ENCODE data around the gene ARHGEF18. TPM values are rescaled to one million over a fixed set of nuclear protein-coding genes. Genes with fewer than 3 reads are reported as not detected.

ARHGEF18 gene
- total RNA-seq, 1 donor from 2014 or later = 12.0 TPM

GRCh38 chr19:7395360-7396066 is 46.8 kb downstream of the ARHGEF18 start:
- H3K27ac ChIP-seq (ENCODE audit: low read depth, low read length) = peak overlapping the region; percentile 58
- no peaks in the 10 kb centered on the region for H3K27me3 ChIP-seq (ENCODE audit: control insufficient read depth in 3 of 3, insufficient read depth in 3 of 3, low read length in 3 of 3)
- H3K4me1 ChIP-seq (ENCODE audit: control insufficient read depth in 3 of 3, insufficient read depth in 3 of 3, low read length in 3 of 3) = peaks cover 17 to 30% (median 22%) of the 10 kb centered on the region in 3 donors
- peak overlapping the region; percentile 69 to 95 (median 94) for H3K9ac ChIP-seq (ENCODE audit: low read depth in 1 of 3, low read length in 3 of 3)
- H3K36me3 ChIP-seq (ENCODE audit: control insufficient read depth in 3 of 3, insufficient read depth in 3 of 3, low read length in 3 of 3) = no peaks in the 10 kb centered on the region
- peak overlapping the region; percentile 92 to 94 (median 93) for H3K4me3 ChIP-seq (ENCODE audit: low read length in 3 of 3)
- H3K9me3 ChIP-seq (ENCODE audit: control insufficient read depth in 3 of 3, low read length in 3 of 3) = no peaks in the 10 kb centered on the region

GRCh38 chr19:7397687-7398086 is 49.0 kb downstream of the ARHGEF18 start:
- Histone ChIP-seq H3K4me1 (ENCODE audit: control insufficient read depth in 3 of 3, insufficient read depth in 3 of 3, low read length in 3 of 3) (peaks cover 17 to 30% (median 22%) of the 10 kb centered on the region in 3 donors), H3K4me3 (ENCODE audit: low read length in 3 of 3) (no peak overlapping the region), H3K36me3 (ENCODE audit: control insufficient read depth in 3 of 3, insufficient read depth in 3 of 3, low read length in 3 of 3) (peaks cover 0 to 5% (median 0%) of the 10 kb centered on the region in 3 donors), H3K27ac (ENCODE audit: low read depth, low read length) (peak overlapping the region; percentile 70), H3K9me3 (ENCODE audit: control insufficient read depth in 3 of 3, low read length in 3 of 3) (no peaks in the 10 kb centered on the region), H3K9ac (ENCODE audit: low read depth in 1 of 3, low read length in 3 of 3) (no peak overlapping the region), H3K27me3 (ENCODE audit: control insufficient read depth in 3 of 3, insufficient read depth in 3 of 3, low read length in 3 of 3) (no peaks in the 10 kb centered on the region)

Other genes with a start within 250 kb of the ARHGEF18 start
- gene INSR, start 54.5 kb upstream of the ARHGEF18 start, total RNA-seq = 38.6 TPM
- 3.1 TPM for gene PEX11G, start 140.1 kb downstream of the ARHGEF18 start, total RNA-seq
- 14.6 TPM for gene ZNF358, start 167.2 kb downstream of the ARHGEF18 start, total RNA-seq
- 5.2 TPM for gene MCOLN1, start 173.7 kb downstream of the ARHGEF18 start, total RNA-seq
- 52.7 TPM for gene PNPLA6, start 186.8 kb downstream of the ARHGEF18 start, total RNA-seq
- gene CAMSAP3, start 246.9 kb downstream of the ARHGEF18 start, total RNA-seq = not detected